ENCODE data around the gene GLYR1.

GLYR1 gene

GRCh38 chr16:4879049-4879448 is 32.0 kb upstream of the GLYR1 start:
- DNase-seq, result no peak

DNA sequence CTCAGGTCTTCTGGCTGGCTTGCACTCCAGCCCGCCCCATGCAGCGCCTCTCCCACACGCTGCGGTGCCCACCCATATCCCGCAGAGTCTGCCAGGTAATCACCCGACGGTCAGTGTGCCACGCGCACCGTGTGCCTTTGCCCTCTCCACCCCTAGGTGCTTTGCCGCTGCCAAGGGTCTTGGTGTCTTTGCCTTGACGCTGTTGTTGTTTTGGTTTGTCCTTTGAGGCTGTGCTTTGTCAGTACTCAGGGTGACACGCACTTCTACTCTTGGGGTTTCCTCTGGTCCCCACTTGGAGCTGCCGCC is 30.2 kb upstream of the GLYR1 start:
- no peak for DNase-seq

DNA sequence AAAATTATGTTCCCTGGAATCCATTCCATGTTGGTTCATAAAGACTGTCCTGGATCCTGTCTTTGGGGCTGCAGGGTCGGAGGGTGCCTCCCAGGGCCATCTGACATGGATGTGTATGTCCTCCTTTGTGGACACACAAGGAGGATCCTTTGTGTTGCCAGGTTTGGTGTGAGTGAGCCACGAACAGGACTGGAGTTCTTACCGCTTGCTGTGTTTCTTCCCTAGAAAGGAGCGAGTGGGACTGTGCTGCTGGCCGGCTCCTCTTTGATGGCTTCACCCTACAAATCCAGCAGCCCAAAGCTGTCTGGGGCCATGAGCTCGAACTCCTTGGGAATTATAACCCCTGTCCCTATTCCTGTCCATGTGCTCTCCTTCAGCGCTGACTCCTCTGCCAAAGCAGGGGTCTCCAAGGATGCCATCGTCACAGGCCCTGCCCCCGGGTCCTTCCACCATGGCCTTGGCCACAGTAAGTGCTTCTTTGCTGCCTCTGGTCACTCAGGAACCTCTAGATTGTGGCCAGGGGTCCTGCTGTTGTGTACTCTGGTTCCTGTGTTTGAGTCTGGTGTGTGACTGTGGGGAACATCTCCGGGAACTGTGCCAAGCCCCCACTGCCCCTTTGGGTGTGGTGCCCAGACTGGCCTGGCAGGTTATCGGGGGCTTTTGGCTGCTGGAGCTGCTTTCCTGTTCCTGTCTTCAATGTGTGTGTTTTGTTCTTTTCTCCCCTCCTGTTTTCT is 29.7 kb upstream of the GLYR1 start:
- DNase-seq, result no peak

GRCh38 chr16:4874666-4875065 is 27.6 kb upstream of the GLYR1 start:
- no peak for DNase-seq

DNA sequence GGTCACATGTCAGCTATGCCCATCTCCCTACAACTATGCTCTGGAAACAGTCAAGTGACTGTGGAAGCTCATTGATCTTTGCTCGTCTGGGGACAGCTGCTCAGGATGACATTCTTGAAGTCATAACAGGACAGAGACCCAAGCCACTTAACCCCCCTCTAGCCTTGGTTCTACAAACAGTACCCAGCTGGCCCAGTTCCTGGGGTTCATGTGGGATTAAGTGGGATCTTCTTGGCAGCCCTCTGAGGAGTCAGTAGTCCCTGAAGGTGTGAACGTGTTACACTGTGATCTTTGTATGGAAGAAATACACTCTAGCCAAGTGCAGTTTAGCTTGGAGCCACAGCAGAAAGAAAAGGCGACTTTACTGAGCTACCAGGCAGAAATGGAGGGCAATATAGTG is 26.0 kb upstream of the GLYR1 start:
- no peak for DNase-seq

DNA sequence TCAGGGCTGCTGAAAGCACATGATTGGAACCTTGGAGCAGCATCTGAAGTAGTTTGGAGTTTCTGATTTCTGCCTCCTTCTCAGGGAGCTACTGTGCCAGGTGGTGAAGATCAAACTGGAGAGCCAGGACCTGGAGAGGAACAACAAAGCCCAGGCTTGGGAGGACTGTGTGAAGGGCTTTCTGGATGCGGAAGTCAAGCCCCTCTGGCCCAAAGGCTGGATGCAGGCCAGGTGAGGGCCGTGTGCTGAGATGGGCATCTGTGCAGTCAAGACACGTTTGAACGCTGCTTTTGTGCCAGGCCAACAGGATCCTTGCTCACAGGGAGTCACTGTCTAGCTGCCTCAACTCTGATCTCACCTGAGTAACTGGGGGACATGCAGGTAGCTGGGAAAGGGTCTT is 24.0 kb upstream of the GLYR1 start:
- no peak for DNase-seq

DNA sequence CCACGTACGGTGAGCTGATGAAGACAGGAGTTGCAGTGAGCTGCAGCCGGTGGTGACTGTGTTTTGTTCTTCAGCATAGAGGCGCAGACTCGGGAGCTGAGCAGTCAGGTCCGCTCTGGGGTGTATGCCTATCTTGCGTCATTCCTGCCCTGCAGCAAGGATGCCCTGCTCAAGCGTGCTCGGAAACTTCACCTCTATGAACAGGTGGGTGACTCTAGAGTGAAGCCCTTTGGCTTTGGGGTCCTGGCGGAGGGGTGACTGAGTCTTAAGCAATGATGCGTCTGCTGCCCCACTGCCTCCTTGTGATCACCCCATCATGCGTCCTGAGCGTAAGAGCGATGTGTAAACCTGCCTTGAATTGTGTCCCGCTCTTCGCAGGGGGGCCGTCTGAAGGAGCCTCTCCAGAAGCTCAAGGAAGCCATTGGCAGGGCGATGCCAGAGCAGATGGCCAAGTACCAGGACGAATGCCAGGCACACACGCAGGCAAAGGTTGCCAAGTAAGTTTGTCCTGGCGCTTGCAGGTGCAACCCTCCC is 23.1 kb upstream of the GLYR1 start:
- no peak for DNase-seq

GRCh38 chr16:4869147-4869805 is 22.2 kb upstream of the GLYR1 start:
- no peak for DNase-seq

DNA sequence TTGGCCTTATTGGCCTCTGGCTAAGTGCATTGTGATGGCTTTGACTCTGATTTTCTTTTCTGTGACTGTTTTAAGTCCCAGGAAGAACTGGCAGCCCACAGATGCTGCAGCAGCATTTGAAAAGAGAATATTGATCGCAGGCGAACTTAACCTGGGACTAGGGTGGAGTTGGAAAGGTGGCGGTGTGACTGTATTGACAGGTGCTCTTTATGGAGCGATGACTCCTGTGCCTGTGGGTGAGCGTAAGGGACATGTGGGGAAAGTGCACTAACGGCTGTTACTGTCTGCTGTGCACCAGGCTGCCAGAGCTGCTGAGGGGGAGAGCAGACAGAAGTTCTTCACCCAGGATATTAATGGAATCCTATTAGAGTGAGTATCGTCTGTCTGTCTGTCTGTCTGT is 21.4 kb upstream of the GLYR1 start:
- no peak for DNase-seq

DNA sequence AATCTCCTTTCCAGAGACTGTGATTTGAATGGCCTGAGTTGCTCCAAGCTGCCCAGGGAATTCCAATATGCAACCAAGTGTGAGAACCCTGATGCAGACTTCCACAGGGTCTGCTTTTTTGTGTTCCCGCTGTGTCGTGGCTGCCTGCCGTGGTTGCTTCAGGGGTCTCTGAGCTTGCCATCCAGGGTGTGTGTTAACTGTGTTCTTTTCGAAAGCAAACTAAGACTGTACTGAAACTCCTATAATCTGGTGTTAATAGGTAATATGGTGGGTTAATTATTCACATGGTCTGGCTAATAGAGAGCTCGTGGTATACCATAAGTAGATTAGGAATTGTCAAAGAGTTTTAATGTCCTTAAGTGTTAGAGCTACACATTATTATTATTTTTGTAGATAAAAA is 20.9 kb upstream of the GLYR1 start:
- DNase-seq, result no peak

DNA sequence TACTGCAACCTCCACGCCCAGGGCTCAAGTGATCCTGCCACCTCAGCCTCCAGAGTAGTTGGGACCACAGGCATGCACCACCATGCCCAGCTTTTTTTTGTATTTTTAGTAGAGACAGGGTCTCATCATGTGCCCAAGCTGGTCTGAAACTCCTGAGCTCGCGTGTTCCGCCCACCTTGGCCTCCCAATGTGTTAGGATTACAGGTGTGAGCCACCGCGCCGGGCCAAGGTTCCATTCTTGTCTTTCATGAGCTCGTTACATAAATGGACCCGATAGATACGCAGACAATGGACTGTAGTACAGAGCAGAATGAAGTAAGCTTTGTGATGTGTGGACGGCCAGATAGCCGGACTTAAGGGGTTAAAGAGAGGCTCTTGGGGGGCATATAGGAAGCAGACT is 19.5 kb upstream of the GLYR1 start:
- no peak for DNase-seq

- no peak for DNase-seq
Observed at GRCh38 chr16:4865231-4865860, 18.3 kb upstream of the GLYR1 start.

- DNase-seq, result no peak
Observed at GRCh38 chr16:4864728-4865127, 17.6 kb upstream of the GLYR1 start.

GRCh38 chr16:4862639-4863038 is 15.6 kb upstream of the GLYR1 start:
- DNase-seq, result peak; percentile 13

- DNase-seq, result no peak
Observed at GRCh38 chr16:4860727-4861342, 13.7 kb upstream of the GLYR1 start.

GRCh38 chr16:4859900-4860255 is 12.8 kb upstream of the GLYR1 start:
- DNase-seq, result no peak

GRCh38 chr16:4859190-4859899 is 12.3 kb upstream of the GLYR1 start:
- no peak for DNase-seq

DNA sequence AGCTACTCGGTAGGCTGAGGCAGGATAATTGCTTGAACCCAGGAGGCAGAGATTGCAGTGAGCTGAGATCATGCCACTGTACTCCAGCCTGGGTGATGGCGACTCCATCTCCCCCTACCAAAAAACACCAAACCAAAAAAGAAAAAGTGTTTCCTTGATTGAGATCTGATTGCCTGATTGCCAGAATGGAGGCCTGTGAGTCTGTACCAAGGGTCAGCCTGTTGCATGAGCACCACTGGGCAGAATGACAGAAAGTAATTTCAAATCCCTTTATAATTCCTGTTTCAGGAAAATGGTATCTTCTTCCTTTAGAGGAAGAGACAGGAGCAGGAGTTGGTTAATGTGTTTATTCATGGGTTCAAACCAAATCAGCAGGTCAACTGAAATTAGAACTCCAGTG is 8.7 kb upstream of the GLYR1 start:
- no peak for DNase-seq

GRCh38 chr16:4855371-4855770 is 8.3 kb upstream of the GLYR1 start:
- no peak for DNase-seq

- peak; percentile 3 for DNase-seq
Observed at GRCh38 chr16:4852221-4852872, 5.3 kb upstream of the GLYR1 start.

- no peak for DNase-seq
Observed at GRCh38 chr16:4850211-4850610, 3.1 kb upstream of the GLYR1 start.

- peak; percentile 49 for DNase-seq
Observed at GRCh38 chr16:4847774-4848587, 893 bp upstream of the GLYR1 start.

Data from activated CD4-positive, alpha-beta T cell treated with anti-CD3 and anti-CD28 coated beads, Interleukin-2, amount 50 U/mL, for 16 hours (primary cell).